Stimulated activated CD4-positive, alpha-beta T cell treated with anti-CD3 and anti-CD28 coated beads, Interleukin-4, amount 100 ng/mL, for 1 hour (primary cell): ENCODE data around the gene ITPR3.

Source experiments
- DNase-seq: peaks from one replicate; pipeline ENCODE4 v3.0.0-alpha.2; 2020

Gene ITPR3

DNA sequence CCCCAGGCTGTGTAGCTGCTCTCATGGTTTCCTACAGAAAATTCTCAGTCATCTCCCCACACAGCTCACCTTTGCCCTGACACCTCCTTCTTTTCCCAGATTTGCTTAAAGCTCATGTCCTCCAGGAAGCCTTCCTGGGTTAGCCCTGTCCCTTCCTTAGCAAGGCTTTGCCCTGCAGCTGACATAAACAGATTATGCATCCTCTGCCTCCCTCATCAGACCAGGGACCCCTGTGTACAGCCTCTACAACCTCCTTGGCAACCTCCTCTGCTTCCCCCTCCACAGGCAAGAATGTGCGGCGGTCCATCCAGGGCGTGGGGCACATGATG lies 50.6 kb downstream of the ITPR3 start:
- no peak for DNase-seq

GRCh38 chr6:33672808-33673207 lies 51.7 kb downstream of the ITPR3 start:
- no peak for DNase-seq

DNA sequence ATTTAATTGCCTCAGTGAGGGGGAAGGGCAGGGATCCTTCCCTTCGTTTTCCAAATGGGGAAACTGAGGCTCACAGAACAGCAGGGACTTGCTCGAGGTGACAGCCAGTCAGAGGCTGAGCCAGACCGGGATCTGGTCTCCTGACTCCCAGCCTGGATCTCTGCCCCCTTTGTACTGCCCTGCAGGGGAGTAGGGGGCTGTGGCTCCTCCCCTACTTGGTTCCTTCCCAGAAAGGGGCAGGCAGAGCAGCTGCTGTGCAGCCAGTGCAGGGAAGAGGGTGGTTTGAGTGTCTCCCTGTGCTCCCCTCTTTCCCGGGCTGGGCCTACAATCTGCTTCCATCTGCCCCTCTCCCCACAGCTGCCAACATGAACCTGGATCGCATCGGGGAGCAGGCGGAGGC lies 52.7 kb downstream of the ITPR3 start:
- DNase-seq, result no peak

GRCh38 chr6:33675968-33676367 lies 54.8 kb downstream of the ITPR3 start:
- no peak for DNase-seq

- no peak for DNase-seq
Measured at GRCh38 chr6:33676416-33677142, 55.5 kb downstream of the ITPR3 start.

- no peak for DNase-seq
Measured at GRCh38 chr6:33677143-33677660, 56.1 kb downstream of the ITPR3 start.

- DNase-seq, result no peak
Measured at GRCh38 chr6:33677689-33678088, 56.6 kb downstream of the ITPR3 start.

- DNase-seq, result no peak
Measured at GRCh38 chr6:33678233-33678931, 57.3 kb downstream of the ITPR3 start.

DNA sequence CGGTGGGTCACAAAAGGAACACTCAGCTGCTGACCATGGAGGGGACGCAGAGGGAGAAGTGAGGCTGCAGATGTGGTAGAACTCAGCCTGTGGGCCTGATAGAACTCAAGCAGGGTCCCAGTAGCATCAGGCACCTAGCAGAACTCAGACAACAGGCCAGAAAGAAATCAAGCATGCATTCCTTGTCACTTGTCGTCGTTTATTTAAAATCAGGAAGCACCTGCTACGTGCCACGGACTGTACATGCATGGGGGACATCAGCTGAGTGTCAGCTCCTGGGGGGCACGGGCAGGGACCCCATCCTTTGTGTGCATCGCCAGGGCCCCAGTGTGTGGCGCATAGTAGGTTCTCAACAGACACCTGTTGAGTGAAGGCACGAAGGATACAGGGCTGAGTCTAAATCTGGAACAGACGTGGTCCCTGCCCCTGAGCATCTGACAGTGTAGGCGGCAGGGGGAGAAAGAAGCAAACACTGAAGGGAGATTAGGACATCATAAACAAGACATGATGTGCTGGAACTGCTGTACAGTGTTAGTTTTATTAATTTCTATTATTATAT lies 57.9 kb downstream of the ITPR3 start:
- DNase-seq, result no peak

DNA sequence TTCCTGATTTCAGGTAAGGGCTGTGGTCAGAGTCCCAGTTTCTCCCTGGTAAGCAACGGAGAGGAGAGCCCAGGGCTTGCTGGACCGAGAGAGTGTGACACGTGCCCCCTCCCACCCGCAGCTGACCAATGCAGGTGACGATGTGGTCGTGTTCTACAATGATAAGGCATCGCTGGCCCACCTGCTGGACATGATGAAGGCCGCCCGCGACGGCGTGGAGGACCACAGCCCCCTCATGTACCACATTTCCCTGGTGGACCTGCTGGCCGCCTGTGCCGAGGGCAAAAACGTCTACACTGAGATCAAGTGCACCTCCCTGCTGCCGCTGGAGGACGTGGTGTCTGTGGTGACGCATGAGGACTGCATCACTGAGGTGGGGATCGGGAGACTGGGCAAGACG lies 58.6 kb downstream of the ITPR3 start:
- no peak for DNase-seq

- DNase-seq, result no peak
Measured at GRCh38 chr6:33682341-33682740, 61.2 kb downstream of the ITPR3 start.

- DNase-seq, result peak; percentile 53
Measured at GRCh38 chr6:33683051-33683571, 62.0 kb downstream of the ITPR3 start.

DNA sequence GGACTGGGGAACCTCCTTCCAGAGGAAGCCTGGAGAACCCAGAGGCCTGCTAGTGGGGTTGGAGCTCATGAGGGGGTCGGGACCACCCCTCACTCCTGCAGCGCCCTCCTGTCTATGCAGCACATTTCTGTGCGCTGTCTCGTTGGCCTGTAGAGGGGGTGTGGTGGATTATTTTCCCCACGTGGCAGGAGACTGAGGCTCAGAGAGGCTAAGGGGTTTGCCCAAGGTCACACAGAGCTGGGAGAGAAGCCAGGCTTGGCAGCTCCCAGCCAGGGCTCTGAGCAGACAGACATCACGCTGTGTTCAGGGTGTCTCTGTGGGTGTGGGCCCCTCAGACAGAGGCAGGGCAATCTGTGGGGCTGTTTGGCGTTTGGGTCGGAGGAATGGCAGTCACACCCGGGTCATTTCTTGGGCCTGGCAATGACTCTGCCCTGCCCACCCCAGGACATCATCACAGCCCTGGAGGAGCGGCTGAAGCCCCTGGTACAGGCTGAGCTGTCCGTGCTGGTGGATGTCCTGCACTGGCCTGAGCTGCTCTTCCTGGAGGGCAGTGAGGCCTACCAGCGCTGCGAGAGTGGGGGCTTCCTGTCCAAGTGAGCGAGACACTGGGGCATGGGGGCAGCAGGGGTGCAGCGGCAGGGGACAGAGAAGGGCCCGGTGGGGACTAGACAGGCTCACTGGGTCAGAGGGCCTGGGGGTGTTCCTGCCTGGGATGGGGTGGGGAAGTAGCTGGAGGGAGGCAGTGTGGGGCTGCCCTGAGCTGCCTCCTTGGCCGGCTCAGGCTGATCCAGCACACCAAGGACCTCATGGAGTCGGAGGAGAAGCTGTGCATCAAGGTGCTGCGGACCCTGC lies 62.7 kb downstream of the ITPR3 start:
- no peak for DNase-seq

- no peak for DNase-seq
Measured at GRCh38 chr6:33684428-33684896, 63.3 kb downstream of the ITPR3 start.

- DNase-seq, result no peak
Measured at GRCh38 chr6:33684983-33685382, 63.9 kb downstream of the ITPR3 start.

GRCh38 chr6:33685411-33686224 lies 64.5 kb downstream of the ITPR3 start:
- no peak for DNase-seq

DNA sequence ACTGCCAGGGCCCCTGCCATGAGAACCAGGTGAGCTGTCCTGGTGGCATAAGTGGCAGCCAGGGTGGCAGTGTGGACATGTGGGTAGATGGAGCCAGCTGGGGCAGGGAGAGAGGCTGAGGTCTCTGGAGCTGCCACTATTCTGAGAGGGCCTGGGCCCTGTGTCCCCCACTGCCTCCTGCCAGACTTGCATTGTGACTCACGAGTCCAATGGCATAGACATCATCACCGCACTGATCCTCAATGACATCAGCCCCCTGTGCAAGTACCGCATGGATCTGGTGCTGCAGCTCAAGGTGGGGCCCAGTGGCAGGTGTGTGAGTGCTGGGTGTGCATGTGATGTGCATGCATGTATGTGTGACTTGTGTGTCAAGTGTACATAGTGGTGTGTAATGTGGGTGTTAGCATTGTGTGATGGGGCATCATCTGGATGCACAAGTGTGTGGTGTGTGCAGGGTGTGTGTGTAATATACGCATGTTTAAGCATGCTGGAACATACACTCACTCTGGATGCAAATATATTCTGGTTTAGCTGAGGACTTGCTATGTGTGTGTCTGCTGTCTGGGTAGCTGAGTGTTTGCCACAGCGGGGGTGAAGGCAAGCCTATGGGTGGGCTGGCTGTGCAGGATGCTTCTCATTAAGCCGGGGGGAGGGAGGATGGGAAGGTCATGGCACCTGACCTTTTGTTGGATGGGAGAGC lies 65.3 kb downstream of the ITPR3 start:
- no peak for DNase-seq

GRCh38 chr6:33686981-33687975 lies 66.2 kb downstream of the ITPR3 start:
- no peak for DNase-seq

DNA sequence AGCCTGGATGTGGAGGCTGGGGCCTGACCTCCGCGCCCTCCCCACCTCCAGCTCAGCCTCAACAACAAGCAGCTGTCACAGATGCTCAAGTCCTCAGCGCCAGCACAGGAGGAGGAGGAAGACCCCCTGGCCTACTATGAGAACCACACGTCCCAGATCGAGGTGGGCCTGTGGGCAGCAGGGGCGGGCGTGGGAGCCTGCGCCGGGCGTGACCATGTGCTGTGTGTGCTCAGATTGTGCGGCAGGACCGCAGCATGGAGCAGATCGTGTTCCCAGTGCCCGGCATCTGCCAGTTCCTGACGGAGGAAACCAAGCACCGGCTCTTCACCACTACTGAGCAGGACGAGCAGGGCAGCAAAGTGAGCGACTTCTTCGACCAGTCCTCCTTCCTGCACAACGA lies 66.9 kb downstream of the ITPR3 start:
- no peak for DNase-seq
